Common myeloid progenitor, CD34-positive (primary cell): ENCODE results near the gene MYLK3.

ENCODE experiments used
- CTCF ChIA-PET: fragments of 350-600 bp; sonication (Branson Sonifier 250); formaldehyde crosslinking; loops from one replicate; lab custom pipeline; 2021; ENCODE audit warnings: antibody characterized with exemption; lab: Charles Lee
- POLR2A ChIA-PET: fragments of 350-600 bp; sonication (Branson Sonifier 250); formaldehyde crosslinking; loops from one replicate; lab custom pipeline; 2021; ENCODE audit warnings: antibody characterized with exemption; lab: Charles Lee
- DNase-seq, 3 donors: peaks; one replicate each; pipeline versions ENCODE4 v3.0.0 to v3.0.0-alpha.2; 2013
- H3K27ac ChIP-seq, 2 experiments: 1 replicate in 1 of 2; 2 replicates in 1 of 2; pipeline ENCODE4 v1.7.0; 2013; ENCODE audit warnings: inconsistent platforms in 2 of 2, low read length in 2 of 2, mild to moderate bottlenecking in 2 of 2, low read depth in 1 of 2, moderate library complexity in 1 of 2; ENCODE audit not compliant: severe bottlenecking in 2 of 2, insufficient read depth in 1 of 2, poor library complexity in 1 of 2
- H3K27me3 ChIP-seq, 5 experiments: replicated peaks in 2 of 5; 1 replicate in 3 of 5; 2 replicates in 2 of 5; pipeline versions ENCODE4 v1.6.1 to v1.7.0; 2013; ENCODE audit warnings: low read length in 4 of 5, mild to moderate bottlenecking in 2 of 5, moderate library complexity in 2 of 5, inconsistent platforms in 1 of 5; ENCODE audit not compliant: insufficient read depth in 5 of 5, control insufficient read depth in 4 of 5
- H3K36me3 ChIP-seq, 4 experiments: 1 replicate in 2 of 4; 2 replicates in 2 of 4; pipeline versions ENCODE4 v1.6.1 to v1.7.0; 2013; ENCODE audit warnings: low read length in 3 of 4, control low read depth in 1 of 4, mild to moderate bottlenecking in 1 of 4; ENCODE audit not compliant: control insufficient read depth in 4 of 4, insufficient read depth in 4 of 4
- H3K4me1 ChIP-seq, 4 experiments: 1 replicate in 3 of 4; 2 replicates in 1 of 4; pipeline versions ENCODE4 v1.6.1 to v1.7.1; 2013; ENCODE audit warnings: low read length in 3 of 4, mild to moderate bottlenecking in 3 of 4, control low read depth in 1 of 4, inconsistent platforms in 1 of 4, moderate library complexity in 1 of 4; ENCODE audit not compliant: control insufficient read depth in 4 of 4, insufficient read depth in 4 of 4; ENCODE audit errors: control extremely low read depth in 1 of 4
- H3K4me3 ChIP-seq, 7 experiments: 1 replicate in 4 of 7; 2 replicates in 3 of 7; pipeline versions ENCODE4 v1.5.1 to v1.7.0; 2013; ENCODE audit warnings: mild to moderate bottlenecking in 7 of 7, low read length in 6 of 7, moderate library complexity in 6 of 7, inconsistent platforms in 2 of 7, low read depth in 2 of 7, control low read depth in 1 of 7; ENCODE audit not compliant: insufficient read depth in 4 of 7, control insufficient read depth in 1 of 7; ENCODE audit errors: extremely low read depth in 1 of 7
- H3K9me3 ChIP-seq, 5 experiments: 1 replicate in 4 of 5; 2 replicates in 1 of 5; pipeline versions ENCODE4 v1.6.1 to v1.7.1; 2013; ENCODE audit warnings: low read length in 4 of 5, mild to moderate bottlenecking in 2 of 5, inconsistent platforms in 1 of 5, low read depth in 1 of 5, moderate library complexity in 1 of 5; ENCODE audit not compliant: control insufficient read depth in 4 of 5, insufficient read depth in 2 of 5; ENCODE audit errors: control extremely low read depth in 1 of 5
- WGBS: methylation state at CpG from one replicate; pipeline ENCODE4 v1.1.5; 2013; ENCODE audit not compliant: insufficient coverage; 5-methylcytosine and 5-hydroxymethylcytosine counted together

MYLK3 gene

DNA sequence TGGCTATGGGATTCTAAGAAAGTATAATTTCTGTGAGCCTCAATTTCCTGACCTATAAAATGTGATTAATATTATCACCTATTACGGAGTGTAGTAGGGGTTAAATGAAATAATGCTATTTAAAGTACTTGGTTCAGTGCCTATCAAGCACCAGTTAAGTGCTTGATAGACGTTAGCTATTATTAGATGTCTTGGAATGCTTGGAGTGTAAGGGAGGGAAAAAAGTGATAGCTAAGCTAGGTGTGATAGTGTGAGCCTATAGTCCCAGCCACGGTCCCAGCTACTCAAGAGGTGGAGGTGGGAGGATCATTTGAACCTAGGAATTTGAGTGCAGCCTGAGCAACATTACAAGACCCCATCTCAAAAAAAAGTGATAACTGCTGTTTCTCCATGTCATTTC is 51.2 kb downstream of the MYLK3 start:
- H3K4me3 ChIP-seq: no peak overlapping the region
- CTCF ChIA-PET: interaction anchor here (0.8 to 1.0 kb wide), 2 partner anchors 10 to 88 kb away, joined by 3 read pairs; no protein-coding TSS in a partner anchor
- peaks cover 0 to 4% (median under 1%) of the 10 kb centered on the region in 4 experiments for H3K4me1 ChIP-seq
- H3K9me3 ChIP-seq: no peaks in the 10 kb centered on the region
- DNase-seq: no peak
- 100% methylated on average over 3 of the region's 3 CpGs for WGBS
- no peak overlapping the region for H3K27ac ChIP-seq
- POLR2A ChIA-PET: no interaction called here
- no peaks in the 10 kb centered on the region for H3K27me3 ChIP-seq
- H3K36me3 ChIP-seq: peaks cover 9 to 59% (median 16%) of the 10 kb centered on the region in 4 experiments

DNA sequence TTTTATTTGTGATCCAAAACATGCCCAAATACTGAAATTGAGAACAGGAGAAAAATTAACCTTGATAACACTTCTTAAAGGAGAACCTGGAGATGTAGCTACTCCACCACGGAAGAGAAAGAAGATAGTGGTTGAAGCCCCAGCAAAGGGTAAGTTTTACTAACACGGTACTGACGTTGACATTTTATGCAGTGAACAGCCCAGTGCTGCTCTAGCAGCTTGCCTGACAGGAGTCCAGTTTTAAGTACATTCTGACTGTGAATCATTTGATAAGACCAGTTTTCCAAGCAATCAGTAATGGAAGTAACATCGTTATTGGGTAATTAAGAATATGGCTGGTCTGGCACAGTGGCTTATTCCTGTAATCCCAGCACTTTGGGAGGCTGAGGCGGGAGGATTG is 52.2 kb downstream of the MYLK3 start:
- Histone ChIP-seq H3K27me3 (no peaks in the 10 kb centered on the region), H3K9me3 (no peaks in the 10 kb centered on the region), H3K4me3 (no peak overlapping the region), H3K36me3 (peaks cover 9 to 66% (median 16%) of the 10 kb centered on the region in 4 experiments), H3K4me1 (peaks cover 7 to 13% (median 9%) of the 10 kb centered on the region in 4 experiments), H3K27ac (no peak overlapping the region)
- ChIA-PET POLR2A (no interaction called here), CTCF (interaction anchor here (0.8 to 1.3 kb wide), 4 partner anchors 9 to 89 kb away, joined by 3 to 5 read pairs (median 4); no protein-coding TSS in a partner anchor)
- DNase-seq: no peak
- 100% methylated on average over 4 of the region's 5 CpGs for WGBS

DNA sequence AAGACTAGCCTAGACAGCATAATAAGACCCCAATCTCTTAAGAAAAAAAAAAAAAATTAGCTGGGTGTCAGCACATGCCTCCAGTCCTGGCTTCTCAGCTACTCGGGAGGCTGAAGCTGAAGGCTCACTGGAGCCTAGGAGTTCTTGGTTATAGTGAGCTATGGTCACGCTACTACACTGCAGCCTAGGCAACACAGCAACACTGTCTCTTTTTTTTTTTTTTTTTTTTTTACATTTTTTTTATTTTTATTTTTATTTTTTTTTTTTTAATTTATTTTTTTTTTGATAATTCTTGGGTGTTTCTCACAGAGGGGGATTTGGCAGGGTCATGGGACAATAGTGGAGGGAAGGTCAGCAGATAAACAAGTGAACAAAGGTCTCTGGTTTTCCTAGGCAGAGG is 54.5 kb downstream of the MYLK3 start:
- ChIA-PET POLR2A (no interaction called here), CTCF (interaction anchor here (1.6 to 4.4 kb wide), 2 partner anchors 20 to 108 kb away, joined by 6 to 24 read pairs; no protein-coding TSS in a partner anchor)
- Histone ChIP-seq H3K4me3 (no peak overlapping the region), H3K36me3 (peaks cover 9 to 60% (median 15%) of the 10 kb centered on the region in 4 experiments), H3K27ac (no peak overlapping the region), H3K27me3 (no peaks in the 10 kb centered on the region), H3K4me1 (peaks cover 15 to 25% (median 17%) of the 10 kb centered on the region in 4 experiments), H3K9me3 (no peaks in the 10 kb centered on the region)
- no CpG with 5 or more reads among the region's 2 CpGs for WGBS
- no peak for DNase-seq

DNA sequence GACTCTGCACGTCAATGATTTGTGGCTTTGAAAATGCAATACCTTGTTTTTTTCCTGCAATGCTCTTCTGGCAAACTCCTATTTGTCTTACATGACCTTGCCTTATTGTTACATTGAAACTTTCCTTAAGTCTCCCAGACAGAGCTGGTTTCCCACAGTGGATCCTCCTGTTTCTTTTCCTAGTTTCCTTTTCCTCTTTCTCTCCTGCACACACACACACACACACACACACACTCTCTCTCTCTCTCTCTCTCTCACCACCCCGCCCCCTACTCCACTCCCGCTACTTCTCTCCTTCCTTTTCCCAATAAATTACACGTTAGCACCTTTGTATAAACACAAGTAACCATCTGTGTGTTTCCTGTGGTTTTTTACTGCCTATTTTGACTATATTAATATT is 56.4 kb downstream of the MYLK3 start:
- H3K27me3 ChIP-seq: no peaks in the 10 kb centered on the region
- H3K4me1 ChIP-seq: peaks cover 18 to 38% (median 32%) of the 10 kb centered on the region in 4 experiments
- no peak overlapping the region for H3K27ac ChIP-seq
- CTCF ChIA-PET: interaction anchor here (0.6 to 4.4 kb wide), 10 partner anchors 8 to 1931 kb away, joined by 3 to 24 read pairs (median 5); no protein-coding TSS in a partner anchor
- POLR2A ChIA-PET: interaction anchor here (0.6 kb wide), 1 partner anchor 198 kb away, joined by 4 read pairs; no protein-coding TSS in a partner anchor
- H3K9me3 ChIP-seq: no peaks in the 10 kb centered on the region
- DNase-seq: no peak
- peaks cover 9 to 43% (median 13%) of the 10 kb centered on the region in 4 experiments for H3K36me3 ChIP-seq
- 69% methylated on average over 1 of the region's 4 CpGs for WGBS
- peak overlapping the region in 1 of 7 experiments; percentile 94 for H3K4me3 ChIP-seq

DNA sequence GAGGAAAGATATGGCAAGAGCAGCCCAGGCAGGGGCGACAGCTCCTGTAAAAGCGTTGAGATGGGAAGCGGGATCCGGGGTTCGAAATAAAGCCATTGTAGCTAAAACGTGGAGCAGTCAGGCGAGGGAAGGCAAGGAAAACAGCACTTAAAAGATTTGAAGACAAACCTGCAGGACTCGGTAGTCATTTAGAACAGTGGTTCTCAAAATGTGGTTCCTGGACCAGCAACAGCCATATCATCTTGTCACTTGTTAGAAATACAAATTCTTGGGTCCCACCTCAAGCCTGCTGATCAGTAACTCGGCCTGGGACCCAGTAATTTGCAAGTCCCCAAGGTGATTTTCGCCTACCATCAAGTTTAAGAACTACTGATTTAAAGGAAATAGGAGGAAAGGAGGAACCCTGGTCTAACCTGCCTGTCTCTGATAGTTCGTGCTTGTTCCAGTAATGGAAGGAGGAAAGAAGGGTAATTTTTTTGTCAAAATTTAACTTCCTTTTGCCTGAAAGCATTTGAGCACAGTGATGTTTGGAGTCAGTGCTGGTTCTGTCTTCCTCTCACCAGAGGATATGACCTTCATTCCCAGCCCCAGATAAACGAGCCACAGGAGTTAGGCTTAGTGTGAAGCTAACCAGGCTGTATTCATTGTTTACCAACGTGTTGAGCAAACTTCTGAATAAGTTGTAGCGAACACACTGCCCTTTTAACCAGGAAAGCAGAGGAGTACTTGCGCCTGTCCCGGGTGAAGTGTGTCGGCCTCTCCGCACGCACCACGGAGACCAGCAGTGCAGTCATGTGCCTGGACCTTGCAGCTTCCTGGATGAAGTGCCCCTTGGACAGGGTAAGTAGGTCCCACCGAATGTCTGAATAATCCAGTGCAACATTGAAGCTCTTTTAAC is 57.6 kb downstream of the MYLK3 start:
- Histone ChIP-seq H3K27me3 (no peaks in the 10 kb centered on the region), H3K4me1 (peaks cover 18 to 42% (median 35%) of the 10 kb centered on the region in 4 experiments), H3K27ac (peak overlapping the region; percentile 42 to 97), H3K36me3 (peaks cover 2 to 31% (median 4%) of the 10 kb centered on the region in 4 experiments), H3K9me3 (no peaks in the 10 kb centered on the region), H3K4me3 (peak overlapping the region; percentile 86 to 99 (median 94))
- POLR2A ChIA-PET: interaction anchor here (1.4 kb wide), 1 partner anchor 100 kb away, joined by 3 read pairs; no protein-coding TSS in a partner anchor
- 33% methylated on average over 19 of the region's 21 CpGs for WGBS
- no peak for DNase-seq
- CTCF ChIA-PET: interaction anchor here (0.7 to 4.4 kb wide), 12 partner anchors 8 to 218 kb away, joined by 3 to 24 read pairs (median 4); no protein-coding TSS in a partner anchor

DNA sequence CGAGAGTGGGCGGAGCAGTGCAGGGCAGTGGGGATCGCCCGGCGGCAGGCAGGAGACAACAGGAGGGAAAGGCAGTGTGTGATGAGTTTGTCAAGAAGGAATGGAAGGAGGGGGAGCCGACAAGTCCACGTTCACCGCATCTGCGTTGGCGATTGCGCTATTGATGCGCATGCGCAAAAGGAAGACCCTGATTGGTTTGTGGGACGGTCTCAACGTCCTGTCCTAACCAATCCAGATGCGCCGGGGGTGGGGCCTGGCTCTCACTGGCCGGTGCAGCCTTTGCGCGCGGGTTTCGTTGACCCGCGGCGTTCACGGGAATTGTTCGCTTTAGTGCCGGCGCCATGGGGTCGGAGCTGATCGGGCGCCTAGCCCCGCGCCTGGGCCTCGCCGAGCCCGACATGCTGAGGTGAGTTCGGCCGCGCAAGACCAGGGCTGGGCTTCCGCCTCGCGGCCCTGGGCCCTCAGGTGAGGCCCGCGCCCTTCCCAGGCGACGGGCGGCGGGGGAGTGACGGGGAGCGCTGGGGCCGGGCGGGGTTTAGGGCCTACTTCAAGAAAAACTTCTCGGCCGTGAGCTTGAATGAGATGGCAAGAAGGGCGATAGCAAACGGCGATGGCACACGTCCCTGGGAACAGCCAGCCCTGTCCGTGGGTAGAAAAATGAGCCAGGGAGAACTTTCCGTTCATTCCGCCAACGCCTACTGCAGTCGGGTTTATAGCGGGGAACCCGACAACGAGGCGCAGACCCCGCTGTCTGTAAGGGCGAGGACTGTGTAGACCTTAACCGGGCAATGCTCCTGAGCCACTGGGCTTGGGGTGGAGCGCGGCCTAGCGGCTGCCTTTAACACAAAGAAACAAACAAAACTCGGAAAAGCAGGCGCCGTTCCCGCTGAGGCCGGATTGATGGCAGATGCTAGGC is 58.5 kb downstream of the MYLK3 start, which contains the start of gene ORC6:
ORC6 (plus strand) TSS at position 295 of the 916 bp plus-strand sequence; CDS start at position 342, 47 bp downstream.
- POLR2A ChIA-PET: interaction anchor here (1.4 kb wide), 1 partner anchor 101 kb away, joined by 3 read pairs; no protein-coding TSS in a partner anchor
- peak; percentile 95 to 98 (median 97) for DNase-seq
- no peaks in the 10 kb centered on the region for H3K9me3 ChIP-seq
- CTCF ChIA-PET: interaction anchor here (1.1 to 4.4 kb wide), 5 partner anchors 10 to 138 kb away, joined by 3 to 24 read pairs (median 3); no protein-coding TSS in a partner anchor
- H3K27me3 ChIP-seq: no peaks in the 10 kb centered on the region
- WGBS: under 1% methylated on average over 51 of the region's 79 CpGs
- peaks cover 0 to 24% (median 1%) of the 10 kb centered on the region in 4 experiments for H3K36me3 ChIP-seq
- peak within 1 kb of the TSS; percentile 86 to 99 (median 94) for H3K4me3 ChIP-seq
- H3K4me1 ChIP-seq: peaks cover 18 to 44% (median 35%) of the 10 kb centered on the region in 4 experiments
- H3K27ac ChIP-seq: peak within 1 kb of the TSS; percentile 94 to 97
